AG09319 (cell line): ENCODE measurements around the gene ACTN4.

Experiments used
- DNase-seq: peaks from one replicate; pipeline ENCODE4 v3.0.0-alpha.2; 2010; ENCODE audit warnings: low read depth; ENCODE audit errors: extremely low read depth
- CTCF ChIP-seq: IDR thresholded peaks from 2 replicates; pipeline ENCODE4 v1.5.1; 2011; ENCODE audit warnings: low read depth, mild to moderate bottlenecking, inconsistent platforms, low read length, moderate library complexity

ACTN4 gene

GRCh38 chr19:38715555-38715954, 68.1 kb downstream of the ACTN4 start:
- TF ChIP-seq CTCF = no peak
- no peak for DNase-seq

GRCh38 chr19:38717051-38717450, 69.6 kb downstream of the ACTN4 start:
- no peak for TF ChIP-seq CTCF

GRCh38 chr19:38717855-38718254, 70.4 kb downstream of the ACTN4 start:
- no peak for DNase-seq
- TF ChIP-seq CTCF = no peak

More at GRCh38 chr19:38717051-38717450, 69.6 kb downstream of the ACTN4 start:
- DNase-seq = no peak

GRCh38 chr19:38718747-38719543, 71.5 kb downstream of the ACTN4 start:
- peak; percentile 34 for TF ChIP-seq CTCF
- DNase-seq = no peak

GRCh38 chr19:38719761-38720558, 72.5 kb downstream of the ACTN4 start:
- no peak for DNase-seq
- TF ChIP-seq CTCF = no peak

GRCh38 chr19:38720559-38721236, 73.2 kb downstream of the ACTN4 start:
- DNase-seq = no peak

More at GRCh38 chr19:38720559-38721236, 73.2 kb downstream of the ACTN4 start:
- no peak for TF ChIP-seq CTCF
